GM19395 (cell line): Measurements from ENCODE around the gene STRIT1.
"Not testable (repeated sequence)": the region's sequence is repeated elsewhere in the genome, so short reads cannot be mapped to it uniquely, and the experiment has no call there.

Source experiments
- ATAC-seq: cut with Tn5 transposase; IDR thresholded peaks from one replicate; pipeline ENCODE4 v1.9.1; 2021; ENCODE audit warnings: mild to moderate bottlenecking, moderate library complexity; ENCODE audit not compliant: unreplicated experiment

The STRIT1 gene

GRCh38 chr3:155313916-155314315, 20.4 kb upstream of the STRIT1 start:
- no peak for ATAC-seq

GRCh38 chr3:155313300-155313699, 19.8 kb upstream of the STRIT1 start:
- ATAC-seq: no peak

GRCh38 chr3:155312781-155313180, 19.3 kb upstream of the STRIT1 start:
- no peak for ATAC-seq

- no peak for ATAC-seq
These were observed 16.1 kb upstream of the STRIT1 start for GRCh38 chr3:155309581-155309980.

GRCh38 chr3:155308831-155309230, 15.3 kb upstream of the STRIT1 start:
- no peak for ATAC-seq

- ATAC-seq: no peak
These were observed 13.7 kb upstream of the STRIT1 start for GRCh38 chr3:155307183-155307582.

- ATAC-seq: no peak
These were observed 10.9 kb upstream of the STRIT1 start for GRCh38 chr3:155304394-155304793.

GRCh38 chr3:155303540-155304097, 10.1 kb upstream of the STRIT1 start:
- no peak for ATAC-seq

GRCh38 chr3:155302891-155303290, 9.4 kb upstream of the STRIT1 start:
- ATAC-seq: no peak

GRCh38 chr3:155302481-155302880, 9.0 kb upstream of the STRIT1 start:
- no peak for ATAC-seq

- ATAC-seq: no peak
These were observed 3.6 kb upstream of the STRIT1 start for GRCh38 chr3:155297100-155297499.

- no peak for ATAC-seq
These were observed 2.9 kb upstream of the STRIT1 start for GRCh38 chr3:155296413-155296812.

- no peak for ATAC-seq
These were observed 790 bp downstream of the STRIT1 start for GRCh38 chr3:155292693-155293092.

GRCh38 chr3:155292133-155292532, 1.4 kb downstream of the STRIT1 start:
- ATAC-seq: no peak

- no peak for ATAC-seq
These were observed 6.7 kb downstream of the STRIT1 start for GRCh38 chr3:155286736-155287135.

- no peak for ATAC-seq
These were observed 7.5 kb downstream of the STRIT1 start for GRCh38 chr3:155285936-155286335.

GRCh38 chr3:155283092-155284056, 10.1 kb downstream of the STRIT1 start:
- ATAC-seq: no peak

- no peak for ATAC-seq
These were observed 10.9 kb downstream of the STRIT1 start for GRCh38 chr3:155282385-155283091.

- no peak for ATAC-seq
These were observed 11.6 kb downstream of the STRIT1 start for GRCh38 chr3:155281912-155282311.

GRCh38 chr3:155276089-155276488, 17.4 kb downstream of the STRIT1 start:
- not testable (repeated sequence) for ATAC-seq

GRCh38 chr3:155275159-155275754, 18.2 kb downstream of the STRIT1 start:
- ATAC-seq: not testable (repeated sequence)
